GM12891 (cell line): Measurements from ENCODE around the gene BCL11B.

ENCODE experiments used
- DNase-seq: peaks from one replicate; pipeline ENCODE4 v3.0.0; 2011; ENCODE audit warnings: low spot score; ENCODE audit not compliant: insufficient read length
- FAIRE-seq: peaks from 2 replicates; lab custom pipeline; 2011; peaks lifted over from hg19 to GRCh38; lab: Jason Lieb, UNC
- PAX5 ChIP-seq: IDR thresholded peaks from 2 replicates; pipeline ENCODE4 v1.6.1; 2011; ENCODE audit warnings: low read length, moderate library complexity, mild to moderate bottlenecking; ENCODE audit not compliant: insufficient read depth, severe bottlenecking
- POLR2A ChIP-seq: IDR thresholded peaks from 2 replicates; pipeline ENCODE4 v1.6.1; 2011; ENCODE audit warnings: low read depth, low read length, control low read depth
- POLR2AphosphoS5 ChIP-seq: IDR thresholded peaks from 2 replicates; pipeline ENCODE4 v1.6.1; 2011; ENCODE audit warnings: low read depth, low read length, control low read depth
- POU2F2 ChIP-seq: IDR thresholded peaks from 2 replicates; pipeline ENCODE4 v1.6.1; 2011; ENCODE audit warnings: low read depth, mild to moderate bottlenecking, control low read depth, low read length, moderate library complexity
- SPI1 ChIP-seq: IDR thresholded peaks from 2 replicates; pipeline ENCODE4 v1.6.1; 2011; ENCODE audit warnings: low read depth, low read length, control low read depth
- TAF1 ChIP-seq: IDR thresholded peaks from 2 replicates; pipeline ENCODE4 v1.6.1; 2011; ENCODE audit warnings: low read depth, low read length, control low read depth

Gene BCL11B

GRCh38 chr14:99225436-99226203 lies 46.4 kb downstream of the BCL11B start:
- TF ChIP-seq POLR2AphosphoS5 = no peak
- TF ChIP-seq POU2F2 = no peak
- no peak for TF ChIP-seq TAF1
- no peak for TF ChIP-seq POLR2A
- DNase-seq = no peak
- no peak for FAIRE-seq

- no peak for TF ChIP-seq SPI1
- no peak for TF ChIP-seq POLR2A
- no peak for TF ChIP-seq PAX5
- no peak for TF ChIP-seq POU2F2
- no peak for TF ChIP-seq TAF1
- TF ChIP-seq POLR2AphosphoS5 = no peak
- DNase-seq = no peak
- FAIRE-seq = no peak
These were observed 47.0 kb downstream of the BCL11B start for GRCh38 chr14:99224948-99225347.

- TF ChIP-seq TAF1 (no peak), PAX5 (no peak), POLR2A (no peak), SPI1 (no peak), POLR2AphosphoS5 (no peak), POU2F2 (no peak)
- DNase-seq (no peak), FAIRE-seq (no peak)
These were observed 47.7 kb downstream of the BCL11B start for GRCh38 chr14:99224116-99224910.

GRCh38 chr14:99221445-99221844 lies 50.6 kb downstream of the BCL11B start:
- no peak for FAIRE-seq
- TF ChIP-seq PAX5 = no peak
- no peak for TF ChIP-seq POLR2A
- no peak for TF ChIP-seq SPI1
- TF ChIP-seq POLR2AphosphoS5 = no peak
- no peak for TF ChIP-seq POU2F2
- TF ChIP-seq TAF1 = no peak
- DNase-seq = no peak

- FAIRE-seq = no peak
These were observed 54.7 kb downstream of the BCL11B start for GRCh38 chr14:99217066-99217955.

GRCh38 chr14:99216191-99216590 lies 55.8 kb downstream of the BCL11B start:
- no peak for FAIRE-seq
- no peak for DNase-seq
- TF ChIP-seq POLR2A (no peak), POLR2AphosphoS5 (no peak), PAX5 (no peak), TAF1 (no peak), SPI1 (no peak), POU2F2 (no peak)

More at GRCh38 chr14:99217066-99217955, 54.7 kb downstream of the BCL11B start:
- TF ChIP-seq POU2F2 (no peak), TAF1 (no peak), POLR2A (no peak), POLR2AphosphoS5 (no peak)
- no peak for DNase-seq

GRCh38 chr14:99215277-99215676 lies 56.7 kb downstream of the BCL11B start:
- FAIRE-seq = no peak
- TF ChIP-seq POLR2AphosphoS5 (no peak), POLR2A (no peak), POU2F2 (no peak), PAX5 (no peak), TAF1 (no peak), SPI1 (no peak)
- DNase-seq = no peak

GRCh38 chr14:99214701-99215100 lies 57.3 kb downstream of the BCL11B start:
- FAIRE-seq (no peak), DNase-seq (no peak)
- TF ChIP-seq PAX5 (no peak), POLR2AphosphoS5 (no peak), SPI1 (no peak), POLR2A (no peak)

- no peak for TF ChIP-seq POLR2AphosphoS5
- FAIRE-seq (no peak), DNase-seq (no peak)
These were observed 58.4 kb downstream of the BCL11B start for GRCh38 chr14:99213527-99213971.

- TF ChIP-seq POLR2AphosphoS5 (no peak), POU2F2 (no peak), SPI1 (no peak), TAF1 (no peak), POLR2A (no peak), PAX5 (no peak)
- DNase-seq = no peak
These were observed 58.9 kb downstream of the BCL11B start for GRCh38 chr14:99213101-99213500.

More at GRCh38 chr14:99213101-99213500, 58.9 kb downstream of the BCL11B start:
- FAIRE-seq = no peak
